CD4-positive, CD25-positive, alpha-beta regulatory T cell (primary cell): ENCODE data around the gene MT1B. TPM values are rescaled to one million over a fixed set of nuclear protein-coding genes. Genes with fewer than 3 reads are reported as not detected.
A peak's percentile ranks its signal among the peaks of the same experiment; 100 is the strongest.

Source experiments
- ATAC-seq, 2 donors: fragments of 150-1000 bp; cut with Tn5 transposase; one replicate each; pipeline ENCODE4 v1.10.0; 2021; ENCODE audit warnings: low read depth in 2 of 2, moderate number of reproducible peaks in 2 of 2, moderate library complexity in 1 of 2
- DNase-seq, 3 donors: peaks; one replicate each; pipeline versions ENCODE4 v3.0.0 to v3.0.0-alpha.2; 2012 to 2022; ENCODE audit warnings: mixed read lengths in 1 of 3
- H3K27ac ChIP-seq: one replicate; pipeline ENCODE4 v1.7.0; 2013; ENCODE audit warnings: mild to moderate bottlenecking, low read length; ENCODE audit not compliant: insufficient read depth, poor library complexity, severe bottlenecking
- H3K27me3 ChIP-seq: one replicate; pipeline ENCODE4 v1.7.0; 2013; ENCODE audit warnings: low read length; ENCODE audit not compliant: control insufficient read depth, insufficient read depth
- H3K36me3 ChIP-seq: one replicate; pipeline ENCODE4 v1.7.0; 2013; ENCODE audit warnings: mild to moderate bottlenecking, low read length, moderate library complexity; ENCODE audit not compliant: control insufficient read depth, insufficient read depth
- H3K4me1 ChIP-seq: 2 replicates; pipeline ENCODE4 v1.7.0; 2013; ENCODE audit warnings: mild to moderate bottlenecking, low read length; ENCODE audit not compliant: insufficient read depth, control insufficient read depth, poor library complexity, severe bottlenecking
- H3K4me3 ChIP-seq: one replicate; pipeline ENCODE4 v1.7.0; 2013; ENCODE audit warnings: low read depth, mild to moderate bottlenecking, low read length, moderate library complexity
- H3K9me3 ChIP-seq, 2 experiments: 1 replicate in 1 of 2; 2 replicates in 1 of 2; pipeline ENCODE4 v1.7.0; 2013; ENCODE audit warnings: low read length in 2 of 2, mild to moderate bottlenecking in 1 of 2, moderate library complexity in 1 of 2; ENCODE audit not compliant: control insufficient read depth in 2 of 2
- H3K27ac Mint-ChIP-seq, 3 donors: one replicate each; pipeline ENCODE4 v1.8.0; 2020 to 2022; ENCODE audit warnings: mild to moderate bottlenecking in 3 of 3, mixed read lengths in 3 of 3, moderate library complexity in 2 of 3
- H3K27me3 Mint-ChIP-seq: one replicate; pipeline ENCODE4 v1.8.0; 2022; ENCODE audit warnings: mild to moderate bottlenecking, mixed read lengths
- H3K36me3 Mint-ChIP-seq: one replicate; pipeline ENCODE4 v1.8.0; 2020; ENCODE audit warnings: mixed read lengths
- H3K4me1 Mint-ChIP-seq, 4 donors: one replicate each; pipeline ENCODE4 v1.8.0; 2020 to 2022; ENCODE audit warnings: mixed read lengths in 4 of 4, mild to moderate bottlenecking in 1 of 4
- H3K4me3 Mint-ChIP-seq, 4 donors: one replicate each; pipeline ENCODE4 v1.8.0; 2020 to 2022; ENCODE audit warnings: mild to moderate bottlenecking in 4 of 4, mixed read lengths in 4 of 4, moderate library complexity in 3 of 4
- H3K9me3 Mint-ChIP-seq, 7 donors: one replicate each; pipeline ENCODE4 v1.8.0; 2020 to 2022; ENCODE audit warnings: mixed read lengths in 7 of 7, mild to moderate bottlenecking in 3 of 7, moderate library complexity in 2 of 7
- polyA plus RNA-seq, 4 donors: library from polyadenylated mRNA; unstranded; fragments of 300-500 nt; fragmentation: Illumina TruSeq; gene quantifications; one replicate each; pipeline ENCODE4 v1.2.3, GENCODE V29; 2021
- total RNA-seq: library from RNA; stranded (reverse); gene quantifications from one replicate; pipeline ENCODE4 v1.2.3, GENCODE V29; 2022

Gene MT1B
- total and polyA plus RNA-seq, 5 donors from 2014 or later = not detected

DNA sequence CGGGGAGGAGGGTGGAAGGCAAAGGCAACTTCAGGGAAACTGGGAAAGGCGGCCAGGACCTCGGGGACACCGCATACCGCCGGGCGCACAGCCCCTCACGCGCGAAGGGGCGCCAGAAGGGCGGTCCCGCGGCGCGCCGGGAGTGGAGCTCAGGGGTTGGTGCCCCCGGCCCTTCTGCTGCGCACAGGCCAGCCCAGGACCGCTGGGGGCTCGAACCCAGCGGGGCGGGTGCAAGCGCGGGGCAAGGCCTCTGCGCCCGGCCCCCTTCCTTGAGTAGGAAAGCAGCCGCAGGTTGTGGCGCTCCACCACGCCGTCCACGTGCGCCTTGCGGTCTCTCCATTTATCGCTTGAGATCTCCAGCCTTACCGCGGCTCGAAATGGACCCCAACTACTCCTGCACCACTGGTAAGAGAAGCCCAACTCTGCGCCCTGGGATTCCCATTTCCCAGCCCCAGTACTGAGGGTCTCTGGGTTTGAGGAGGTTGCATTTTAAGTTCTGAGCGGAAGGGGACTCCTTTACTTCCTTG is 16.2 kb upstream of the MT1B start:
- Mint-ChIP-seq H3K27me3 (peaks cover 92% of the 10 kb centered on the region), H3K4me1 (peaks cover 0 to 38% (median 21%) of the 10 kb centered on the region in 4 donors), H3K9me3 (peaks cover 0 to 1% (median 0%) of the 10 kb centered on the region in 7 donors), H3K27ac (no peak overlapping the region), H3K36me3 (no peaks in the 10 kb centered on the region), H3K4me3 (peak overlapping the region in 2 of 4 donors; percentile 33 to 52)
- Histone ChIP-seq H3K9me3 (no peaks in the 10 kb centered on the region), H3K4me1 (peaks cover 19% of the 10 kb centered on the region), H3K4me3 (no peak overlapping the region), H3K27me3 (peaks cover 45% of the 10 kb centered on the region), H3K27ac (no peak overlapping the region), H3K36me3 (no peaks in the 10 kb centered on the region)
- ATAC-seq (no peak), DNase-seq (no peak)

DNA sequence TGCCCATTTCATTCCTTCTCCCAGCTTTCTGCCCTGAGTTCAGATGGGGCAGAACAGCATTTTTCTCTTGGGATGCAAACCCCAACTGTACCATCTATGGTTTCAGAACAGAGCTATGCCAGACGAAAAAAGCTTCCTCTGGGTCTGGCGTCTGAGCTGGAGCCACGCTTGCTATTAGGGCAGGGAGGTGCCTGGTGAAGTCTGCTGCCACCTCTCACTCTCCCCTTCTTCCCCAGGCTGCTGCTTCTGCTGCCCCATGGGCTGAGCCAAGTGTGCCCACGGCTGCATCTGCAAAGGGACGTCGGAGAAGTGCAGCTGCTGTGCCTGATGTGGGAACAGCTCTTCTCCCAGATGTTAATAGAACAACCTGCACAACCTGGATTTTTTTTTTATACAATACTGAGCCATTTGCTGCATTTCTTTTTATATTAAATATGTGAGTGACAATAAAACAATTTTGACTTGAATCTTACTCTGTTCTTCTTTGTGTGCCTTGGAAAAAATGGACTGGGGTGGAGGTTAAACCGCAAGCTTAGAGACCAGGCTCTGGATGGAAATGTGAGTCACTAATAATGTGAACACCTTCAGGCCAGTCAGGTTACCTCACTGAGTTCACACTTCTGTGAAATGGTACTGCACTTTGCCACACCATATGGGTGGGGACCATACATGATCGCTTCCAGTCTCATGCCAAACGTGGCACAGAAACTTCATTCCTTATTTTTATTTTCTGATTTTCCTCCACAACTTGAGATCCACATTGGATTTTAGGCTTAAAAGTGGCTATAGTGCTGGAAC is 14.9 kb upstream of the MT1B start:
- Mint-ChIP-seq H3K36me3 (no peaks in the 10 kb centered on the region), H3K27me3 (peaks cover 89% of the 10 kb centered on the region), H3K4me3 (peak overlapping the region in 1 of 4 donors; percentile 32), H3K9me3 (peaks cover 0 to 1% (median 0%) of the 10 kb centered on the region in 7 donors), H3K4me1 (peaks cover 0 to 35% (median 19%) of the 10 kb centered on the region in 4 donors), H3K27ac (no peak overlapping the region)
- DNase-seq = no peak
- Histone ChIP-seq H3K27ac (no peak overlapping the region), H3K27me3 (peaks cover 45% of the 10 kb centered on the region), H3K4me1 (peaks cover 19% of the 10 kb centered on the region), H3K9me3 (no peaks in the 10 kb centered on the region), H3K4me3 (no peak overlapping the region), H3K36me3 (no peaks in the 10 kb centered on the region)
- no peak for ATAC-seq

DNA sequence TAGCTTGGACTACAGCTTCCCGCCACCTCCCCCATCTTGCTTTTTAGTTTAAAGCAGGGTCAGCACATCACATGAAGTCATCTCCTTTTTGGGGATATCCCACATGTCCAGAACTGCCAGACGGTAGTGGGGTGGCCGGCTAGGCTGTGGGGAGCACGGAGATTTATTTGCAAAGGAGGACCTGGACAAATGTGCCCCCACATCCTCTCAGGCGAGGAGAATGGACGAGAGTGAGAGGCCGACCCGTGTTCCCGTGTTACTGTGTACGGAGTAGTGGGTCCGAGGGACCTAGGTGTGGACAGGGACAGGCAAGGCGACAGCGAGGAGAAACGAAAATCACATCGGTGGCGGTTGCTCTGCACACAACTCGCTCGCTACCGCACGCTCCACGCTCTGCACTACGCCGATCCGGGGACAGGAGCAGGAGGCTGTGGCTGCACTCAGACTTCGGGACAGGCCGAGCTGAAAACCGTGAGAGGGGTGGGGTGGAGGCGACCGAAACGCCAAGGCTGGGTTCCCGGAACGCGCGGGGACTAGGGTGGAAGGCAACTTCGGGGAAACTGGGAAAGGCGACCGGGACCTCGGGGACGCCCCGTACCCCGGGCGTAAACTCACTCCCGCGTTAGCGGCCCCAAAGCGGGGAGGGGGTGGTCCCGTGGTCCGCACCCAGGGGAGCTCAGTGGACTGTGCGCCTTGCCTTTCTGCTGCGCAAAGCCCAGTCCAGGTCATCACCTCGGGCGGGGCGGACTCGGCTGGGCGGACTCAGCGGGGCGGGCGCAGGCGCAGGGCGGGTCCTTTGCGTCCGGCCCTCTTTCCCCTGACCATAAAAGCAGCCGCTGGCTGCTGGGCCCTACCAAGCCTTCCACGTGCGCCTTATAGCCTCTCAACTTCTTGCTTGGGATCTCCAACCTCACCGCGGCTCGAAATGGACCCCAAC is 13.6 kb upstream of the MT1B start, which contains the start of gene MT1A:
MT1A (plus strand) TSS at position 853 of the 937 bp plus-strand sequence; CDS start at position 926, 73 bp downstream.
- Mint-ChIP-seq H3K9me3 (peaks cover 0 to 1% (median 0%) of the 10 kb centered on the region in 7 donors), H3K27ac (no peak within 1 kb of the TSS), H3K4me3 (peak within 1 kb of the TSS in 3 of 4 donors; percentile 8 to 29 (median 10)), H3K36me3 (no peaks in the 10 kb centered on the region), H3K4me1 (peaks cover 0 to 37% (median 19%) of the 10 kb centered on the region in 4 donors), H3K27me3 (peaks cover 87% of the 10 kb centered on the region)
- Histone ChIP-seq H3K4me3 (no peak within 1 kb of the TSS), H3K9me3 (no peaks in the 10 kb centered on the region), H3K27ac (no peak within 1 kb of the TSS), H3K4me1 (peaks cover 17% of the 10 kb centered on the region), H3K27me3 (peaks cover 43% of the 10 kb centered on the region), H3K36me3 (no peaks in the 10 kb centered on the region)
- DNase-seq = no peak
- ATAC-seq = no peak

DNA sequence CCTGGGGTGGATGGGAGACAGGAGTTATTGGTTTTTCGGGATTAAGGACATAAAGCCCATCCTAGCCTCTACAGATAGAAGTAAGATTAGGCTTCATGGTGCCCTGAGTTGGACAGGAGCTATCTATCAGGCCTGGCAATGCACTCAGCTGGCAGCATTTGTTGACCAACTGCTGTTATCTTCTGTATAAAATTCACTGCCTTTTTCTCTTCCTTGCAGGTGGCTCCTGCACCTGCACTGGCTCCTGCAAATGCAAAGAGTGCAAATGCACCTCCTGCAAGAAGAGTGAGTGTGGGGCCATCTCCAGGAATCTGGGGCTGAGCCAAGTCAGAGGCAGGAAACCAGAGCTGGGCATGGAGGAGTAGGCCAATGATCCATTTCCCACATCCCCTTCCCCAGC is 12.6 kb upstream of the MT1B start:
- Histone ChIP-seq H3K36me3 (no peaks in the 10 kb centered on the region), H3K27ac (no peak overlapping the region), H3K9me3 (no peaks in the 10 kb centered on the region), H3K4me3 (no peak overlapping the region), H3K4me1 (peaks cover 27% of the 10 kb centered on the region), H3K27me3 (peaks cover 41% of the 10 kb centered on the region)
- DNase-seq (no peak), ATAC-seq (no peak)
- Mint-ChIP-seq H3K4me1 (peaks cover 0 to 35% (median 23%) of the 10 kb centered on the region in 4 donors), H3K9me3 (peaks cover 0 to 1% (median 0%) of the 10 kb centered on the region in 7 donors), H3K27ac (no peak overlapping the region), H3K27me3 (peaks cover 77% of the 10 kb centered on the region), H3K36me3 (no peaks in the 10 kb centered on the region), H3K4me3 (no peak overlapping the region)

DNA sequence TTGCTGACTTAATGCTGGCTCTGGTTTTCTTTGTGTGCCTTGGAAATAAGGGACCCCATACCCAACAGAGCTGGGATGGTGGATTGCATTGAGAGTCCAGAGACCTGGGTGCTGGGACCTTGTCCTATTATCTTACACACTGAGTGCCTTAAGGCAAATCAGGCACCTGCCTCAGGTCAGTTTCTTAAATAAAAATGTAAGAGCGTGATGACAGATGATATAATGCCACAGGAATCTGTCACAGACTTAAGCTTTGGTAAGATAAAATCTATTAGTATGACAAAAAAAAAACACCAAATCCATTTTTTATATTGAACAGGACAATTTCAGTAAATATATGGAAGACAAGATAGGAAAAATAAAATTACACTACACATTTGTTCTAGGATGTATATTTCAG is 11.6 kb upstream of the MT1B start:
- Histone ChIP-seq H3K36me3 (no peaks in the 10 kb centered on the region), H3K27me3 (peaks cover 37% of the 10 kb centered on the region), H3K4me1 (peaks cover 26% of the 10 kb centered on the region), H3K27ac (no peak overlapping the region), H3K9me3 (no peaks in the 10 kb centered on the region), H3K4me3 (no peak overlapping the region)
- H3K27me3 Mint-ChIP-seq = peaks cover 67% of the 10 kb centered on the region
- DNase-seq (no peak), ATAC-seq (no peak)
- H3K4me1 Mint-ChIP-seq = peaks cover 0 to 37% (median 18%) of the 10 kb centered on the region in 4 donors
- no peak overlapping the region for H3K4me3 Mint-ChIP-seq
- no peak overlapping the region for H3K27ac Mint-ChIP-seq
- H3K9me3 Mint-ChIP-seq = no peaks in the 10 kb centered on the region
- no peaks in the 10 kb centered on the region for H3K36me3 Mint-ChIP-seq

DNA sequence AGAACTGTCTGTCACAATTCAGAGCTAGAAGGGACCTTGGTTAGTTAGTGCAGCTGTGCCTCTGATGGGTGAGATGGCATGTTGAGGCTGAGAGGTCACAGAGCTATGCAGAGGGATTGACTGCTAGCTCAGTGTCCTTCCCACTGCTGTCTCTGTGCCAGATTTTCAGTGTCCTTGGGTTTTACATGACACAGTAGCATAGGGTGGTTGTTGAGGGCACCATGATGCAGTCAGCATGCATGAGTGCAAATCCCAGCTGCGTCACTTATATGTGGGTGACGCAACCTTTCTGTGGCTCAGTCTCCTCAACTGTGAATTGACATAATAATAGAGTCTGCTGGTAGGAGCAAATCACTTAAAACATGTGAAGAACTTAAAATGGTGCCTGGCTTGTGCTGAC is 10.5 kb upstream of the MT1B start:
- H3K9me3 ChIP-seq = no peaks in the 10 kb centered on the region
- no peak for ATAC-seq
- peaks cover 17% of the 10 kb centered on the region for H3K4me1 ChIP-seq
- Mint-ChIP-seq H3K27me3 (peaks cover 59% of the 10 kb centered on the region), H3K27ac (no peak overlapping the region), H3K36me3 (no peaks in the 10 kb centered on the region), H3K4me3 (no peak overlapping the region), H3K4me1 (peaks cover 0 to 30% (median 17%) of the 10 kb centered on the region in 4 donors), H3K9me3 (no peaks in the 10 kb centered on the region)
- peaks cover 36% of the 10 kb centered on the region for H3K27me3 ChIP-seq
- H3K36me3 ChIP-seq = no peaks in the 10 kb centered on the region
- H3K4me3 ChIP-seq = no peak overlapping the region
- no peak overlapping the region for H3K27ac ChIP-seq
- no peak for DNase-seq

DNA sequence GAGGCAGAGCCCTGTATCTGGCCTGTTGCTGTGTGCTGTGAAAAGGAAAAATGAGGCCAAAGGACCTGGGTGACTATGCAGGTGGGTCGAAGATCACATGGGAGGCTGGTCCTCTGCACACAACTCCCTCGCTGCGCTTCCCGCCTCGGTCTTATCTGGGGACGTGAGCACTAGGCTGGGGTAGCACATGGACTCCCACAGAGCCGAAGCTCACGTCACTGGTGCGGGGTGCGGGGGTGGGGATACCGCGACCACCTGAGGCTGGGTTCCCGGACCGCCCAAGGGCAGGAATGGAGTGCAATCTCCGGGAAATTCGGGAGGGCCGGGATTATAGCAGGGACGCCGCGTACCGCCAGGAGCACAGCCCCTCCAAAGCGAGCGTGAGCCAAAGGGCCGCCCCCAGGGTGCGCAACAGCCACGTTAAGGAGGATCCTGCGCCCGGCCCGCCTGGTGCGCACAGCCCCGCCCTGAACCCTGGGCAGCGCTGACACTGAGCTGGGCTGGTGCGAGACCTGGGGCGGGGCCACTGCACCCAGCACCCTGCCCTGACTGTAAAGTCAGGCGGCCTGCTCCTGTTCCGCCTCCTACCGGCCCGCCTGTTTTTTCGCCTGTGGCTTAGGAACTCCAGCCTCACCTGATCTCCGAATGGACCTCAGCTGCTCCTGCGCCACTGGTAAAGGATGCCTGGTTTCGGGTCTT is 8.5 kb upstream of the MT1B start:
- H3K9me3 Mint-ChIP-seq = no peaks in the 10 kb centered on the region
- peak; percentile 56 to 88 (median 62) for DNase-seq
- H3K27ac ChIP-seq = no peak overlapping the region
- peak overlapping the region in 1 of 3 donors; percentile 74 for H3K27ac Mint-ChIP-seq
- no peaks in the 10 kb centered on the region for H3K9me3 ChIP-seq
- H3K4me3 Mint-ChIP-seq = peak overlapping the region; percentile 17 to 86 (median 62)
- H3K36me3 Mint-ChIP-seq = no peaks in the 10 kb centered on the region
- H3K4me1 Mint-ChIP-seq = peaks cover 0 to 24% (median 9%) of the 10 kb centered on the region in 4 donors
- H3K27me3 ChIP-seq = peaks cover 21% of the 10 kb centered on the region
- peaks cover 17% of the 10 kb centered on the region for H3K4me1 ChIP-seq
- ATAC-seq = peak; percentile 98 to 99
- H3K36me3 ChIP-seq = no peaks in the 10 kb centered on the region
- peak overlapping the region; percentile 45 for H3K4me3 ChIP-seq
- H3K27me3 Mint-ChIP-seq = peaks cover 55% of the 10 kb centered on the region
